ENCODE data around the gene PNPLA3.

Gene PNPLA3, protein sequence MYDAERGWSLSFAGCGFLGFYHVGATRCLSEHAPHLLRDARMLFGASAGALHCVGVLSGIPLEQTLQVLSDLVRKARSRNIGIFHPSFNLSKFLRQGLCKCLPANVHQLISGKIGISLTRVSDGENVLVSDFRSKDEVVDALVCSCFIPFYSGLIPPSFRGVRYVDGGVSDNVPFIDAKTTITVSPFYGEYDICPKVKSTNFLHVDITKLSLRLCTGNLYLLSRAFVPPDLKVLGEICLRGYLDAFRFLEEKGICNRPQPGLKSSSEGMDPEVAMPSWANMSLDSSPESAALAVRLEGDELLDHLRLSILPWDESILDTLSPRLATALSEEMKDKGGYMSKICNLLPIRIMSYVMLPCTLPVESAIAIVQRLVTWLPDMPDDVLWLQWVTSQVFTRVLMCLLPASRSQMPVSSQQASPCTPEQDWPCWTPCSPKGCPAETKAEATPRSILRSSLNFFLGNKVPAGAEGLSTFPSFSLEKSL

DNA sequence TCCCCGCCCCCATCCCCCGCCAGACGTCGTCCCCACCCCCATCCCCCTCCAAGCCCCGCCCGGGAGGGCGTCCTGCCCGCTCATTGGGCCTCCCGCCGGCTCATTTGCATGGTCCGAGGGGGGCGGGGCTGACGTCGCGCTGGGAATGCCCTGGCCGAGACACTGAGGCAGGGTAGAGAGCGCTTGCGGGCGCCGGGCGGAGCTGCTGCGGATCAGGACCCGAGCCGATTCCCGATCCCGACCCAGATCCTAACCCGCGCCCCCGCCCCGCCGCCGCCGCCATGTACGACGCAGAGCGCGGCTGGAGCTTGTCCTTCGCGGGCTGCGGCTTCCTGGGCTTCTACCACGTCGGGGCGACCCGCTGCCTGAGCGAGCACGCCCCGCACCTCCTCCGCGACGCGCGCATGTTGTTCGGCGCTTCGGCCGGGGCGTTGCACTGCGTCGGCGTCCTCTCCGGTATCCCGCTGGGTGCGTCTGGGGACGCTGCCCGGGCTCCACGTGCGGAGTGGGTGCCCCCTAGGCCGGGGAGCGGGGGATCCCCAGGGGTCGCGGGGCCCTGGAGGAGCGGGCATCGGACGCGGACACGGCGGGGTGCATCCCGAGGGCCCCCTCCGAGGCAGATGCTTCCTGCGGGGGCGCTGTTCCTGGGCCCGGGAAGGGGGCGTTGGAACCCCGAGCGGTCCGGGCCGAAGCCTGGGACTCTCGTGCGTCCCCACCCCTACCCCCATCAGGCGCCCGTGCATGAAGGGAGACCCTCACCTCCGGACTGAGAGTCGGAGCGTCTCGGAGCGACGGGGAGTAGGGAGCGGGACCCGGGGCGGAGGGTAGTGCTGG lies at the start of gene PNPLA3:
Gene PNPLA3, plus strand, starts transcription at position 175 of the 834 bp plus-strand sequence. Its CDS starts 107 bp downstream, at position 282.
- peak; percentile 76 to 78 for DNase-seq

DNA sequence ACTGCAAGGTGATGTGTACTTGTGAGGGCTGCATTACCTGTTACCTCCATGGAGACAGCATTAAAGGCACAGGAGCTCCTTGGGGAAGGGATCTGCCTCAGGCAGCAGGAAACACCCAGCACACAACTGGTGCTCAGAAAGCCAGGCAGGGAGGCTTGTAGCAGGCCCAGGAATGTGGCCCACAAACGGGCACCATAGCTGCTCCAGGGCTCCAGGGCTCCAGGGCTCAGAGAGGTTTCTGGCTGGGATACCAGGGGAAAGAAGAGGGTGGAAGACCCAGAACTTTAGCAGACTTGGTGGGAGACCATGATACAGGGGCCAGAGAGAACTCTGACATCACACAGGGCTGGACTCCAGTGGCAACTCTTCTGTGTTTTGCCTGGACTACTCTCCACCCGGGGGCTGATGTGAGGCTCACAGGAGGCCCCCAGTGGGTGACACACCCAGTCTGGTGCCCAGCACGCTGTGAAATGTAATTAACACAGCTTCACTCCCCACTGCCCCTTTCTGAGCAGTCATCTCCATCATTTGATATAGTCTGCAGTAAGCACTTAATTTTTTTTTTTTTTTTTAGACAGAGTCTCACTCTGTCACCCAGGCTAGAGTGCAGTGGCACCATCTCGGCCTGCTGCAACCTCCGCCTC lies 46.6 kb upstream of the PNPLA3 start:
- DNase-seq, result no peak

DNA sequence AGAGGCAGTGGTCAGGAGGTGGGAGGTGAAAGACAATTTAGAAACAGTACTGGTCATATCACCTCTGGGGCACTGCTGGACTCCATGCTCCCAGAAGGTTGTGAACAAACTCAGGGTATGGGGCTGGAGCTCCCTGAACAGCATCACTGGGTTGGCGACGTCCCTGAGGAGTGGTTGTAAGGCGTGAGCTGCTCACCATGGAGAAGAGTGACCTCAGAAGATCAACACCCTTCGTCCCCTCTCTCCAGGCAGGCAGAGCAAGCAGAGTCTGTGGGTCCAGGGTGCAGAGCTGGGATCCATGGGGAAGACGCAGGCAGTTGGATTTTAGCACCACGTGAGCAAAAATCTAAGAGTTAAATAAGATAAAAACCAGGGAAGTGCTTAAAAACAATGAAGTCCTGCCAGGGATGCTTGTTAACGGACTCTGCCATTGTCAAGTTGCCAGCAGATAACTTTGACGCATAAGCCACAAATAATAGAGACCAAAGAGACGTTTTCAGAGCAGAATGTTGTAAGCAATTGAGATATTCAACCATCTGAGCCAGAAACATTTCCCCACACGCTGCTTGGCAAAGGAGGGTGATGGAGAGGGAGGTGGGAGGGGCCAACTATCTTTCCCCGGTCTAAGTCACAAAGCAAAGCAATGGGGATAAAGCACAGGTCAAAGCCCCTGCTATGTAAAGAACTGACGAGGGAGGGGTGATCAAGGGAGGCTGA lies 45.4 kb upstream of the PNPLA3 start:
- DNase-seq, result no peak

DNA sequence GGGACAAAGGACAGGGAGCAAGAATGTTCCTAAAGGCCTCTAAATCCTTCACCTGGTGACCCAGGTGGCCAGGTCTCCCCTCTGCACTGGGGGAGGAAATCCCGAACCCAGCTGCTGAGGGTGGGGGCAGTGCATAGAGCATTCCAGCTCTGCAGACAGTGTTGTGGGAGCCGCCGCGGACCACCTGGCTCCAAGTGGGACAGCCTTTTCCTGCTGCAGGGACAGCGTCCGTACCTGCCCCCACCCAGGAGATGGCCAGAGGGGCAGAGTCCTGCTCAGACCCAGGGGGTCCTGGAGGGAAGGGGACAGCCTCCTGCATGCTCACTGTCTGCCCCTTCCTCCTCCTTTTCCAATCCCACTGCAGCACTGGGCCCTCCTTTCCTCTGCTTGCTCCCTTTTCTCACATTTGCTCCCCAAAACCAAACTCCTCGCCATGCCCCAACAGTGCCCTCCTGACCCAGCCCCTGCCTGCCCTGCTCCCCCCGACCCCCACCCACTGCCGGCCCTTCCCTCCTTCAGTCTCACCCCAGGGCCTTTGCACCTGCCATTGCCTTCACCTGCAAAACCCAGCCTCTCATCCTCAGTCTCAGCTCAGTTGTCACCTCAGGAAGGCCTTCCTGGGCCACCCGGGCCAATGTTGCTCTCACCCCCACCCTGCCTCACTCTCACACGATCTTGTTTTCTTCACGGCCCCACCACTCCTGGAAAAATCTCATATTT lies 44.6 kb upstream of the PNPLA3 start:
- DNase-seq, result no peak

DNA sequence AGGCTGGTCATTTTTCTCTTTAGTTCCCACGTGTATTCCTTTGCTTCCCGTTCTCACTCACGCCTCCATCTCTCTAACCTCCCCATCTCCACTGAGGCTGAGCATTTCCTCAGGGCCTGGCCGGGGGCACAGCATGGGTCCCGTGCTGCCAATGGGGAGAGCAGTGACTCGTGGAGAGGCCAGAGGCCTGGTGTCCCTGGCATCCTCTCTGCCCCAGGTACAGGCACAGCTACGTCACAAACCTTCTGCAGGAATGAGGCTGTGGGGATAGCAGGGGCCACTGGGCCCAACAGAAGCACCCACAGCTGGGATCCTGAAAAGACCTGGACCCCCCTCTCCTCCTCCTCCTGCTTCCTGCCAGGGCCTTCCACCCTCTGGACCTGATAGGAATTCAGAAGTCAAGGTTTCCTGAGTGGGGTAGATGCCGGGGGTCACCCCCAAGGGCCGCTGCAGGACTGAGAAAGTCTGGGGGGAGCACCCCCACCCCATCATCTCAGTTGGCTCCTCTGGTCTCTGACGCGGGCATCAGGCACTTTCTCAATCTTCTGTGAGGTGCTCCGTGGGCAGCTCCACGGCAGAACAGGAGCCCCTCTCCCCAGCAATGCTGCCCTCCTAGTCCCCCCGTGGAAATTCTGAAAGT lies 43.6 kb upstream of the PNPLA3 start:
- no peak for DNase-seq

DNA sequence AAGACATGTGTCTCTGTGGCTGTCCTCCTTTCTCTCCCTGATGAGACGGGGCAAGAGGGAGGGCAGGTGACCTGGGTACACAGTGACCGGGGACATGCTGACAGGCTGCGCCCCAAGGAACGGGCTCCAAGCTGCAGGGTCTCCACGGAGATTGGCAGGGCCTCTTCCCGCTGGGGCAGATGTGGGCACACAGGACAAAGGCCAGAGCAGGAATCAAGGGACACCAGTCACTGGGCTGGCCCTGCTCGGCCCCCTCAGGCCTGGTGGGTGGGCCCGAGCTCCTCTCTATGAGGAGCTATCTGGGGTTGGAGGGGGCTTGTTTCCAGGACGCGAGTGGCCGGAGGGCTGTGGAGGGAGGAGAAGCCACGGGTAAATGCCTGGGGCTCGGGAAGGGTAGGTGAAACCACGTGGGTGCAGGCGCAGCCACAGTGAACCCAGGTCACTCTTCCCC lies 43.0 kb upstream of the PNPLA3 start:
- no peak for DNase-seq

DNA sequence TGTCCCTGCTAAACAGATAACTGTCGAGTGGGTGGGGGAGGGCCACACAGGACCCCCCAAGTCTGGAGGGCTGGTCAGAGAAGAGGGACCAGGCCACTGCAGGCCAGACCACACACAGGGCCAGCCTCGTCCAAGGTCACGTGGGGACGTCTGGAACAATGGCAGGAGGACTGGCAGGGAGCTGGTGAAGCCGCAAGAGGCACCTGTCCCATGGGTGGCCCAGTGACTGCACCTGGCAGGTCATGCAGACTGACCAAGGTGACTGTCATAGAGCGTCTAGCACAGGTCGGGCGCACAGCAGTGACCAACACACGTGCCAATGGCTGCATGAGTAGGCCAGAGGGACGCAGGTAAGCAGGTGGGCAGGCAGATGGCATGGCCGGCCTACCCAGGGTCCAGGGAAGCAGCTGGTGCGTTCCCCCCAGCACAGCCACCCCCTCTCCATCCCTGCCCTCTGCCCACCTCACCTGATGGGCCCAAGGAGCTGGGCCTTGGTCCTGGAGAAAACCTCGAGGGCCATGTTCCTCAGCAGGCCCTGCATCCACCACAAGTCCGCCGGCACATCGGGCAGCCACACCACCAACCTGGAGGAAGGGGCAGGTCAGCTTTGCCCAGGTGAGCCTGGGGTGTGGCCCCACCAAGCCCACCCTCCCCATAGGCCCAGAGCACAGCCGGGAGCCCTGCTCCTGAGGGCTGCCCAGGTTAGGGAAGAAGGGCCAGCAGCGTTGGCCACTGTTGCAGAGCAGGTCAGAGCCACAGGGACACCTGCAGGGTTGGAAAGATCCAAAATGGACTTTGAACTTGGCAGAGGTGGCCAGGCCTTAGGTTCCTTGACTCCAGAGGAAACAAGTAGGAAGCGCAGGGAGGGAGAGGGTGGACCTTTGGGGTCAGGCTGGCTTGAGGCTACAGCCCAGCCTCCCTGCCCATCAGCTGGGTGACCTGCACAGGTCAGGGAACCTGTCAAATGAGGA lies 42.2 kb upstream of the PNPLA3 start:
- no peak for DNase-seq

DNA sequence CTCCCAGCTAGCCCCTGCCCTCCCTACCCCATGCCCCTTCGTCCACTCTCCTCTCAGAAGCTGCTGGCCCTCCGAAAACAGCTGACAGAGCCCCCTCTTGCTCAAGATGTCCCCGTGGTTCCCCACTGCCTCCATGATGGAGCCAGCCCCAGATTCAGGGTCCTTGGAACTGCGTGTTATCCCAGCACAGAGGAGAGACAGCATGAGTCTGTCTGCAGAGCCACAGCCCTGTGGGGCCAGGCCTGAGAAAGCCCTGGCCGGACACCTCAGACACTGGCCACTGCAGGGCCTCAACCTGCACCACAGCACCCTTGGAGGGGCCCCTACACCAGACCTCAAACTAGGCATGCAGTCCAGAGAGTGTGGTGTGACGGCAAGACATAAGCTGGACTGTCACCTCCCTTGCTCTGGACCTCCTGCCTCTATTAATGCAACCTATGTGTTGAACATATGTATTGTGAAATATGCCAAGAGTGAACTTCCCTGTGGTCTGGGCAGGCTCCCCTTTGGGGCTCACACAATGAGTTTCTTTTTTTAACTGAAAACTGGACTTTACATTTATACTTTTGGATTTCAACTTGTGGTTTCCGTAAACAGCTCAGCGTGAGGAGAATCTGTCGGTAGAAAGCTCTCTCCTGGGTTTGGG lies 41.4 kb upstream of the PNPLA3 start:
- DNase-seq, result no peak

DNA sequence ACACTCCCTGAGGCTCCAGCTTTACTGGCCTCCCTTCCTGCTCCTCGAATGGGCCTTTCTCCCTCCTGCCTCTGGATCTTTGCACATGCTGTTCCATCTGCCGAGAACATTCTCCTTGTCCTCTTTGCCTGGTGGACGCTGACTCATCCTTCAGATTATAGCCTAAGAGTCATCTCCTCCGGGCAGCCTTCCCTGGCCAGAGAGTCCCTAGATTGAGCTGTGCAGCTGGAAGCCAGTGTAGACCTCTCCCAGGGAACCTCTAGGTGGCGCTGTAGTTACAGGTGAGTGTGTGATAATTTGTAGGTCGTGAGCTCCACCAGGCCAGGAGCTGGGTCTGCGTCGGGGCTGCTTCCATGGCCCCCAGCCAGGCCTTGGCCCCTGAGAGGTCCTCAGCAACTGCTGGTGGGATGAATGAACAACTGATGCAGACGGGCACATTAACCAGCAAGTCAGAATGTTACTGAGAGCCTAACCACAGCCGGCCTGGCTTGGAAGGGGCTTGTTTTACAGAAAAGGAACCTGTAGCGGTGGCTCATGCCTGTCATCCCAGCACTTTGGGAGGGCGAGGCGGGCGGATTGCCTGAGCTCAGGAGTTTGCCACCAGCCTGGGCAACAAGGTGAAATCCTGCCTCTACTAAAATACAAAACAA lies 40.5 kb upstream of the PNPLA3 start:
- DNase-seq, result peak; percentile 31 to 62

DNA sequence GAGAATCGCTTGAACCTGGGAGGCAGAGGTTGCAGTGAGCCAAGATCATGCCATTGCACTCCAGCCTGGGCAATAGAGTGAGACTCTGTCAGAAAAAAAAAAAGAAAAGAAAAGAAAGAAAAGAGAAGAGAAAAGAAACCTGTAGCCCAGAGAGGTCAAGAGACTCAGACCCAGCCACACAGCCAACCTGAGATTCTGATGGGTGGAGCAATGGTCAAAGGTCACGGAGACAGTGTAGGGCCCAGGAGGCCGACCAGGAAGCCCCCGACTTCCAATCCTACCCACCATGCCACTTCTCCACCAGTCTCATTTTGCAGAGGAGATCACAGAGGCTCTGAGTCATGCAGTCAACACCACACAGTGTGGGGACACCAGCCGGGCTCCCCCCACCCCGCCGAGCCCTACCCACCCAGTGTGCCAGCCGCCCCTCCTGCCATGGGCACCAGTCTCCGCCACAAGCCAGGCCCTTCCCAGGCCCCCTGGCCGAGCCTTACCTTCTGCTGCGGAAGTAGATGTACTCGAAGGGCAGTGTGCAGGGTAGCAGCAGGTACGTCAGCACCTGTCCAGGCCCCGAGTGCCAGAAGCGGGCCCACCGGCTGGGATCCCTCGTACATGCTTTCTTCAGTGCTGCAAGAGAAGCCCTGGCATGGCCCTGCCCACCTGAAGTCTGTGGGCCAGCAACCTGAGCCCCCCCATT lies 39.7 kb upstream of the PNPLA3 start:
- DNase-seq, result no peak

DNA sequence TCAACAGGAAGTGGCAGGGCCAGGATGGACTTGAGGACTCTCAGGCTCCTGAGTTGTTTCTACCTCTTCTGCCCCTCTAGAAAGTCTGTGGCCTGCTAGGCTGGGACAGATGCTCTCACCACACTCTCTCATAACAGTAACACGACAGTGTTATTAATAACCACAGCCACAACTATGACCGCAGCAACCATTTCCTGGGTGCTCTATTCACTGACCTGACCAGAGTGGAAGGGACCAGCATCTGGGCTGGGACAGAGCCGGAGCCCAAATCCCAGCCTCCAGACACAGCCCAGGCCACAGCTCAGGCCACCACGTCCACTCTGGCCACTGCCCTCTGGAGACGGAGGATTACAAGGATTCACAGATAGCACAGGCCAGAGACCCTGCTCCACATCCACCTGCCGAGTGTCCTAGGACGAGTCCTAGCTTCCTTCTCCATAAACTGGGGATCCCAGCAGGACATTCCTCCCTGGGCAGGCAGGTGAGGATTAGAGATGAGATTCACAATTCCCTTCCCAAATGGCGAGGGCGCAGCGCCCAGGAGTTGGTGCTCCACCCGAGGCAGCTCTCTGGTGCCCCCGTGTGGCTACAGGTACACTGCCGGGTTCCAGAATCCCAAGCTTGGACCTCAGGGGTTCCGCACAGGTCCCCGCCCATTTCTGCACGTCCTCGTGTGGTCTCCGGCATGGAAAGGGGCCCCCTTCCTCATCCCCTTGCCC lies 38.8 kb upstream of the PNPLA3 start:
- peak; percentile 11 to 63 for DNase-seq

DNA sequence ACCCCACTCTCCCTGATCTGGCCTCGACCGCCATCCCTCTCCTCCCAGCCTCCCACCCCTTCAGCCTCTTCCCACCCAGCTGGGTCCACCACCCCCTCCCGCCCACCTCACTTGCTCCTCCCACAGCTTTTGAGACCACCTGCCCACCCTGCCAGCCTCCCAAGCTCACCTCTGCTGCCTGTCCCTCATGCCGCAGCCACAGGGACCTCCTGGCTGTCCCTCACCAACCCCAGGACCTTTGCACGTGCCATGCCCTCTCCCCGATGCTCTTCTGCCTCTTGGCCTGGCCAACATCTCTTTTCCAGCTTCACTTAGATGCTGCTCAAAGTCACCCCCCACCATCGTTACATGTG lies 38.3 kb upstream of the PNPLA3 start:
- no peak for DNase-seq

DNA sequence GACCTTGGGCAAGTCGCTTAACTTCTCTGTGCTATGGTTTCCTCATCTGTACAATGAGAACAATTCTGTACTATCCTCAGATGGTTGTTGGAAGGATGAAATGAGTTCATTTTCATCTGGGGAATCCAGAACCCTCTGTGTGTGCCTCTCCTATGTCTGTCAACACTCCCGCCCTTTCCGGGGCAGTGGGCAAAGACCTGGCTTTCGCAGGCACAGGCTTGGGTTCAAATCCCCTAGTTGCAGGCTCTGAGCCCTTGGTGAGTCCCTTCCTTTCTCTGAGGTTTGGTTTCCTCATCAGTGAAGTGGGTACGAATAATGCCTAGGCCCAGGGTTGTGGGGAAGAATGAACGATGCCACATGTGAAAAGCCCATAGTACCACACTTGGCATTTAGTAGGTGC lies 37.8 kb upstream of the PNPLA3 start:
- DNase-seq, result no peak

DNA sequence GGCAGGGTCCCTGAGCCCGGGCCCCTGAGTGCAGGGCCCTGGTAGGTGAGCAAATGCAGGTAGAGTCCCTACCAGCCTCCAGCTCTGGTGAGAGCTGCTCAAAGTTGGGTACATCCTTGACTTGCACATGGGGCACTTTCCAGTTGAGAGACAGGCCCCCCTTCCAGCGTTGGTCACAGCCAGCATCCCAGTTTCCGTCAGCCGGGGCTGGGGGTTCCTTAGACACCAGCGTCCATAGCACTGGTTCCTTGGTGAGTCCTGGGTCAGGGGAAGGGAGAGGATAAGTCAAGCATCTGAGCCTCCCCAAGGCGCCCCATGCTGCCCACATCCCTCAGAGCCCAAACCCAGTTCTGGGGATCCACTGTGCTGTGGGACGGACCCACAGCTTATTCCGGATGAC lies 37.4 kb upstream of the PNPLA3 start:
- no peak for DNase-seq

DNA sequence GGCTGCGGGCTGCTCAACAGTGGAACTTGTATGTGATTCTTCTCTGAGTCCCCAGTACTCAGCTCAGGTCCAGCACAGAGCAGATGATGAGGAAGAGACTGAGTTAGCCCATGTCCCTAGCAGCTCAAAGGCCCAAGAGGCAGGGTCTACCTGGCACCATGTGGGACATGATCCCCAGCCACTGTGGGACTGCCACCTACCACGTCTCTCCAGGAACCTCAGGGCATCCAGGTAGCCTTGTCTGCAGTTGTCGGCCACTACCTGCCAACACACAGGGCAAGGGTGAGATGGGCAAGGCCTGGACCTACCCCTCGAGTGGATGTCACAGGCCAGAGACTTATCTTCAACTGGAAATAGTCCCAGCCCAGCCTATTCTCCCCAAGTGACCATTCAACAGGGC lies 36.2 kb upstream of the PNPLA3 start:
- no peak for DNase-seq

DNA sequence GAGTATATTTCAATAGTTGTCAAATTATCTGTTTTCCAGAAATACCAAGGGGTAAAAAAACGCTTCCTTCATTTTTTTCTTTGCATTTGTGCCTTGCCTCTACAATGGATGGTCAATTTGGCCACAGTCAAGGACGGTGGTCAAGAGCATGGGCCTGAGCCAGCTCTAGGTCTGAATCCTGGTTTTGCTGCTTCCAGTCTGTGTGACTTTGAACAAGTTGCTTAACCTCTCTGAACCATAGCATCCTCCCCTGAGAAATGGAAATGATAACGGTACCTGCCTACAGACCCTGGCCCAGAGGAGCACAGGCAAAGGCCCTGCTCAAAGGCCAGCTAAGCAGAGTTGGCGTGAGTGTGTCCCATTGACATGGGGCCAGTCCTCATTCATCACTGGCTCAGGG lies 34.9 kb upstream of the PNPLA3 start:
- DNase-seq, result no peak

DNA sequence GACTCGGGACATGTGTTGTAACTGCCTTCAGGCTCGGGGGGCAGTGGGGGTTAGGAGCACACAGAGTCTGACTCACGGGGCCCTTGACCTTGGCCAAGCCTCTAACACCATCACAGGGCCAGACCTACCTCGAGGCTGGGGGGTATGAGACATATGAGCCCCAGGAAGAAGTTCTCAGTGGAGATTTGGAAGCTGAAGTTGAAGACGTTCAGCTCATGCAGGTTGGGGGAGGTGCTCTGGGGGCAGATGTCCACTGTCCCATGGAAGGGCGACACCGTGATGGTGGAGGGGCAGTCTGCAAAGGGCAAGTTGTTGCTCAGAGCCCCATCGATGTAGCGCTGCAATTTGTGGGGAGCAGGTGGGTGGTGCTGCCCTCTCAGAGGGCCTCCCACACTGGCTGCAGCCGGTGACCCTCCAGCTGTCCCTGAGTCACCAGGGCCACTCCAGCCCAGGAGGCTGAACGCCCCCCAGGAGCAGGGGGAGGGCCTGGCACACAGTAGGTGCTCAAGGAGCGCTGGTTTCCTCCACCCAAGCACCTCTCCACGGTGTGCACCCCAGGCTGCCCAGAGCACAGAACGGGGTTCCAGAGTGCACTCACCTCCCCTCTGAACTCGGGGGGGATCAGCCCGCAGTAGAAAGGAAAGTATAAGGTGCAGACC lies 34.3 kb upstream of the PNPLA3 start:
- no peak for DNase-seq

All from inflammatory macrophage treated with lipopolysaccharide for 1 hour (primary cell).